ENCODE results near the gene PSMD3. TPM values are rescaled to one million over a fixed set of nuclear protein-coding genes. Genes with fewer than 3 reads are reported as not detected.

PSMD3 gene
- total and polyA plus RNA-seq, 2 experiments from 2014 or later, result 92.1 to 114 TPM

DNA sequence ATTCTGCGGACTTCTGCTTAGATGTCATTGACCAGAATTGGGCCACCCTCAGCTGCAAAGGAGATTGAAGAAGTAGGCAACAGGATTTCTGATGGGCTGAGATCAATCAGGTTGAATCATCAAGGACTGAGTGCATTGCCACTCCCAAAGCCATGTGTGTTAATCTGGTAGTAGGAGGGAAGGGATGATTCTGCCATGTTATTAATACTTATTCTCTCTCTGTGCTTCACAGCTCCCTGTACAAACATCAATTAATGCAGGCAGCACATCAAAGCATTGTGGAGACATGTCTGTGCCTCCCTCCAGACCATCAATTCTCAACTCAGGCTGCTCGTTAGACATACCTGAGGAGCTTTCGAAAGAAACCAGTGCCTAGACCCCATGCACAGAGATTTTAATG is 41.5 kb upstream of the PSMD3 start:
- no peaks in the 10 kb centered on the region for H3K9me2 ChIP-seq (replicated peaks; ENCODE audit: insufficient read depth)
- H4K20me1 ChIP-seq (ENCODE audit: insufficient read depth, poor library complexity, severe bottlenecking), result no peaks in the 10 kb centered on the region
- no peak overlapping the region for H3K4me3 ChIP-seq
- no peak for DNase-seq (ENCODE audit: low spot score)
- H3K27ac ChIP-seq, result no peak overlapping the region
- no peak for TF ChIP-seq EZH2phosphoT487 (IDR thresholded peaks at IDR 0.05; ENCODE audit: low read depth, severe bottlenecking, unreplicated experiment)
- TF ChIP-seq, protein P1, sequence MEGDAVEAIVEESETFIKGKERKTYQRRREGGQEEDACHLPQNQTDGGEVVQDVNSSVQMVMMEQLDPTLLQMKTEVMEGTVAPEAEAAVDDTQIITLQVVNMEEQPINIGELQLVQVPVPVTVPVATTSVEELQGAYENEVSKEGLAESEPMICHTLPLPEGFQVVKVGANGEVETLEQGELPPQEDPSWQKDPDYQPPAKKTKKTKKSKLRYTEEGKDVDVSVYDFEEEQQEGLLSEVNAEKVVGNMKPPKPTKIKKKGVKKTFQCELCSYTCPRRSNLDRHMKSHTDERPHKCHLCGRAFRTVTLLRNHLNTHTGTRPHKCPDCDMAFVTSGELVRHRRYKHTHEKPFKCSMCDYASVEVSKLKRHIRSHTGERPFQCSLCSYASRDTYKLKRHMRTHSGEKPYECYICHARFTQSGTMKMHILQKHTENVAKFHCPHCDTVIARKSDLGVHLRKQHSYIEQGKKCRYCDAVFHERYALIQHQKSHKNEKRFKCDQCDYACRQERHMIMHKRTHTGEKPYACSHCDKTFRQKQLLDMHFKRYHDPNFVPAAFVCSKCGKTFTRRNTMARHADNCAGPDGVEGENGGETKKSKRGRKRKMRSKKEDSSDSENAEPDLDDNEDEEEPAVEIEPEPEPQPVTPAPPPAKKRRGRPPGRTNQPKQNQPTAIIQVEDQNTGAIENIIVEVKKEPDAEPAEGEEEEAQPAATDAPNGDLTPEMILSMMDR (IDR thresholded peaks at IDR 0.05; ENCODE audit: poor library complexity), result no peak
- no peak for TF ChIP-seq EZH2 (IDR thresholded peaks at IDR 0.05; ENCODE audit: borderline replicate concordance)
- H3K4me1 ChIP-seq (ENCODE audit: insufficient read depth), result peaks cover 8% of the 10 kb centered on the region
- WGBS (ENCODE audit: low lambda C conversion rate, missing lambda C conversion rate), result 92% methylated on average over 3 of the region's 3 CpGs
- no peaks in the 10 kb centered on the region for H3K79me2 ChIP-seq
- H2AFZ ChIP-seq, result no peak overlapping the region
- no peaks in the 10 kb centered on the region for H3K9me3 ChIP-seq (ENCODE audit: low read depth)
- H3K4me2 ChIP-seq, result no peak overlapping the region
- H3K36me3 ChIP-seq (replicated peaks; ENCODE audit: insufficient read depth, low read depth), result no peaks in the 10 kb centered on the region
- H3K27me3 ChIP-seq, result no peaks in the 10 kb centered on the region

DNA sequence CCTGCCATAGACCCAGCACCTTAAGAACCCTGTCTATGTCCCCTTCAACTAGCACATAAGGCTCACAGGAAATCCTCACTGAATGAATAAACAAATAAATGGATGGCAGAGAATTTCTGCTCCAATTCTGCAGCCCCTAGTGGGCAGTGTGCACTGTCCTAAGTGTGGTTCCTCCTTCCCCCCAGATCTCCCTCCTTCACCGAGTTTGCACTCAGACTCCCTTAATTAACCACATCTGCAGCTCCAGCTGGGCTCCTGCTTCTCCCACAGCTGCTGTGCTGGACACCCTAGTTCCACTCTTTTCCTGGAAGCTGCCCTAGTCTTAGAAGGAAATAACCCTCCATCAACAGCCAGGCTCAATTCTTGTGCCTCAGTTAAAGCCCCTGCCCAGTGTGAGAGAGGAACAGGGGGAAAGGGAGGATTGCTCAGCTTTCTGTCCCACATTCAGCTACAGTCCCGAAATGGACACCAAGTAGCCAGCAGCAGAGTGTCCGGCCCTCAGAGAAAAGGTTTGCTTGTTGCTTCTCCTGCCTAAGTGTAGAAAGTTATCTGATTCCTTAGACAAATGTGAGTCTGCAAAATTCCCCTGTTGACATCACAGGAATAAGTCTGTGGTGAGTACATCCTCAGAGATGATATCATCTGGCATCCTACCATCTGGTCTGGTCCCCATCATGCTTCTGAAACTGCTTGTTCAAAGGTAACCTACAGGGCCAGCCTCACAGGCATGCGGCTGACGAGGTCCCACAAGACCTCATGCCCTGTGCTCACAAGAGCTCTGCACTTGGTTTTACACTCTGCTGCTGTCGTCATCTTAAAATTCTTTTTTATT is 40.8 kb upstream of the PSMD3 start:
- Histone ChIP-seq H3K36me3 (replicated peaks; ENCODE audit: insufficient read depth, low read depth) (no peaks in the 10 kb centered on the region), H3K4me3 (no peak overlapping the region), H3K4me2 (peak overlapping the region; percentile 11), H3K9me3 (ENCODE audit: low read depth) (no peaks in the 10 kb centered on the region), H2AFZ (no peak overlapping the region), H3K79me2 (no peaks in the 10 kb centered on the region), H4K20me1 (ENCODE audit: insufficient read depth, poor library complexity, severe bottlenecking) (no peaks in the 10 kb centered on the region), H3K4me1 (ENCODE audit: insufficient read depth) (peaks cover 8% of the 10 kb centered on the region), H3K27ac (peak overlapping the region; percentile 72), H3K9me2 (replicated peaks; ENCODE audit: insufficient read depth) (no peaks in the 10 kb centered on the region), H3K27me3 (no peaks in the 10 kb centered on the region)
- TF ChIP-seq, protein P1 (IDR thresholded peaks at IDR 0.05; ENCODE audit: poor library complexity), result peak; percentile 47
- no peak for TF ChIP-seq EZH2 (IDR thresholded peaks at IDR 0.05; ENCODE audit: borderline replicate concordance)
- 62% methylated on average over 6 of the region's 6 CpGs for WGBS (ENCODE audit: low lambda C conversion rate, missing lambda C conversion rate)
- DNase-seq (ENCODE audit: low spot score), result peak; percentile 68

DNA sequence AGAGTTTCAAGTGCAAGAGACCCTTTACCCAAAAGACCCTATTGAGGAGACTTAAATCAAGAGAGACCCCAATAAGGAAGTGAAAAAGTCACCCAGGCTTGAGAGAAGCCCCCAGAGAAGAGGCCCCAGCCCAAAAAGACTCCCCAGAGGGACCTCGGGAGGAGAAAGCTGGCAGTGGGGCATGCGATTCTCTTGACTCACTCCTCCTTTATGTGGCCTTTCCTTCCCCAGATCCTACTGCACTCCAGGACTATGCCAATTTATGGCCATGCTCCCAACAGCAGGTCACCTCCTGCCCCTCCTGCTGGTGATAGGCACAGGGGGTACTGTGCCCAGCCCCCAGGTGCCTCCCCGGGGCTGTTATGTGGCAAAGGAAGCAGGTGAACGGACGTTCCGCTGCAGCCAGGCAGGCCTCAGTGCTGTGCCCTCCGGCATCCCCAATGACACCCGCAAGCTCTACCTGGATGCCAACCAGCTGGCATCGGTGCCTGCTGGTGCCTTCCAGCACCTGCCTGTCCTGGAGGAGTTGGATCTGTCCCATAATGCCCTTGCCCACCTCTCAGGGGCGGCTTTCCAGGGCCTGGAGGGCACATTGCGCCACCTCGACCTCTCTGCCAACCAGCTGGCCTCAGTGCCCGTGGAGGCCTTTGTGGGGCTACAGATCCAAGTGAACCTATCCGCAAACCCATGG is 36.8 kb upstream of the PSMD3 start:
- Histone ChIP-seq H3K79me2 (no peaks in the 10 kb centered on the region), H2AFZ (no peak overlapping the region), H3K27me3 (no peaks in the 10 kb centered on the region), H3K4me2 (no peak overlapping the region), H4K20me1 (ENCODE audit: insufficient read depth, poor library complexity, severe bottlenecking) (no peaks in the 10 kb centered on the region), H3K4me1 (ENCODE audit: insufficient read depth) (peaks cover 8% of the 10 kb centered on the region), H3K9me2 (replicated peaks; ENCODE audit: insufficient read depth) (no peaks in the 10 kb centered on the region), H3K9me3 (ENCODE audit: low read depth) (no peaks in the 10 kb centered on the region), H3K27ac (no peak overlapping the region), H3K4me3 (no peak overlapping the region), H3K36me3 (replicated peaks; ENCODE audit: insufficient read depth, low read depth) (no peaks in the 10 kb centered on the region)
- WGBS (ENCODE audit: low lambda C conversion rate, missing lambda C conversion rate), result 96% methylated on average over 14 of the region's 14 CpGs
- TF ChIP-seq, protein P1 (IDR thresholded peaks at IDR 0.05; ENCODE audit: poor library complexity), result no peak
- TF ChIP-seq EZH2 (IDR thresholded peaks at IDR 0.05; ENCODE audit: borderline replicate concordance), result no peak
- TF ChIP-seq EZH2phosphoT487 (IDR thresholded peaks at IDR 0.05; ENCODE audit: low read depth, severe bottlenecking, unreplicated experiment), result no peak
- no peak for DNase-seq (ENCODE audit: low spot score)
